GM12872 (cell line): ENCODE results near the gene TGFBR3L.

Experiments used
- CTCF ChIP-seq: IDR thresholded peaks from 3 replicates; pipeline ENCODE4 v1.5.1; 2011; ENCODE audit warnings: low read depth, mild to moderate bottlenecking, low read length, moderate library complexity; ENCODE audit not compliant: insufficient read depth

TGFBR3L gene

GRCh38 chr19:7918615-7919421, 4.2 kb downstream of the TGFBR3L start:
- no peak for TF ChIP-seq CTCF

- no peak for TF ChIP-seq CTCF
These were observed 5.2 kb downstream of the TGFBR3L start, which contains the start of gene SNAPC2 for GRCh38 chr19:7919610-7920518. Gene SNAPC2, plus strand, starts transcription at chr19:7920338. Its CDS starts 29 bp downstream, at chr19:7920367.

- TF ChIP-seq CTCF, result no peak
These were observed 6.1 kb downstream of the TGFBR3L start for GRCh38 chr19:7920519-7921301.

- TF ChIP-seq CTCF, result no peak
These were observed 6.8 kb downstream of the TGFBR3L start for GRCh38 chr19:7921302-7921966.

GRCh38 chr19:7921967-7922835, 7.6 kb downstream of the TGFBR3L start:
- no peak for TF ChIP-seq CTCF

GRCh38 chr19:7922836-7923195, 8.2 kb downstream of the TGFBR3L start:
- no peak for TF ChIP-seq CTCF
